GM18909 (cell line): ENCODE data around the gene SLC5A1.

Experiments
- ATAC-seq: cut with Tn5 transposase; IDR thresholded peaks from one replicate; pipeline ENCODE4 v1.9.1; 2021; ENCODE audit warnings: mild to moderate bottlenecking; ENCODE audit not compliant: unreplicated experiment, poor library complexity

Gene SLC5A1

DNA sequence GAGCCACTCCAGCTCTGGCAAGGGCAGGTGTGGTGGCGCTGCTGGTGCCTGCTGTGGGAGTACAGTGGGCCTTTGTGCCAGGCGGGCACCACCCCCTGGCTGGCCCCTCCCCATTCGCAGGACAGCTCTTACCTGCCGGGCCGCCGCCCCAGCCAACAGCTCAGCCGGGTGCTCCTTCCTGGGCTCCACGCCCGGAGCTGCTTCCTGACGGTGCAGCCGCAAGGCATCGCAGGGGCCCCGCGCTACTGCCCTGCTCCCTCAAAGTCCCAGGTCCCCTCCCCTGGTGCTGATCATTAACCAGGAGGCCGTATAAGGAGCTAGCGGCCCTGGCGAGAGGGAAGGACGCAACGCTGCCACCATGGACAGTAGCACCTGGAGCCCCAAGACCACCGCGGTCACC is at the start of gene SLC5A1:
Gene SLC5A1 (plus strand): TSS at position 338 of the 400 bp plus-strand sequence. CDS start 21 bp downstream, at position 359.
- no peak for ATAC-seq

DNA sequence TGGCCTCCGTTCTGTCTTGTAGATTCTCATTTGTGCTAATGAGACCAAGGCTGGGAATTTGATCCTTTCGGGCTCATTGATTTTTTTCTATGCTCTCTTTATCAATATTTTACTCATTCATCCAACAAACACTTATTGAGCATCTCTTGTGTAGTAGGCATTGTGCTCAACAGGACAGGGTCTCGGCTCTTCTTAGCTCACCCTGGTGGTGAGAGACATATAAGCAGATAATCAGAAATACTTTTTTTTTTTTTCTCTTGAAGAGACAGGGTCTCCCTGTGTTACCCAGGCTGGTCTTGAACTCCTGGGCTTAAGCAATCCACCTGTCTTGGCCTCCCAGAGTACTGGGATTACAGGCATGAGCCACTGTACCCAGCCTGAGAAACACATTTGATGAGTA is 48.0 kb upstream of the SLC5A1 start:
- ATAC-seq: no peak

DNA sequence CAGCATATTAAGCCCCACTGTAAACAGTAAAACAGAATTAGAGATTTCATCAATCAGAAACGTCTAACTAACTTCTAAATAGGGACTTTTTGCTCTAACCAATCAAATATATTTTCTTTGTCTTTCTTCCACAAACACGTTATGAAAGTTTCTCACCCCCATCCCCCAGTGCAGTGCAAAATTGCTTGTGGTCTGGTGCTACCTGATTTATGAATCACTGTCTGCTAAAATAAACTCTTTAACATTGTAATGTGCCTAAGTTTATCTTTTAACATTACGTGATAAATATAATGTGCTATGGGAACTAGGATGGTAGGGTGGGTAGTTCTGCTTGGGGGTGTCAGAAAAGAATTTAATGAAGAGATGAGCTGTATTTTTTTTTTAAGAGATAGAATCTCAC is 47.3 kb upstream of the SLC5A1 start:
- ATAC-seq: no peak

DNA sequence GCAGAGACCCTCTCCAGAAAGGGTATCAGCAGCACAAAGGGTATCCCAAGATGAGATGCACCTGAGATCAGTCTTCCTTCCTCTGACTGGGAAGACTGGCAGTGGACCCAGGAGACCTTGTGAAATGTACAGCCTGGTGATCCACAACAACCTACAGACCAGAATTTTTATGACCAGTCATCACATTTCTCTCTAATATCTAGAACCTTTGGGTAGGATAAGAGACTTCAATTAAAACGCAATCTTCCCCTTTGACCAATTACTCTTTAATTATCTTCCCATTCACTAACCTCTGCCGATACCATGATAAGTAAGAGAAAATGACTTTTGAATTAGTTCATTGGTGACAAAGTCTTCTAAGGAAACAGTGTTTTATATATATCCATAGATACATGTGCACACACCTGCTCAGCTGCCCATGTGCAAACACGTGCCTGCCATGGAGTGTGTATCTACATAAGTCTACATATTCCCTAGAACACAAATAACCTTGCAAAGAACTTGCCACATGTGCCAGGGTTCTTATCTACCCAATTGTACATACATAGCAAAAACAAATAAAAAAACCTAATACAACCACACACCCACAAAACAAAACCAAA is 44.2 kb upstream of the SLC5A1 start:
- no peak for ATAC-seq

DNA sequence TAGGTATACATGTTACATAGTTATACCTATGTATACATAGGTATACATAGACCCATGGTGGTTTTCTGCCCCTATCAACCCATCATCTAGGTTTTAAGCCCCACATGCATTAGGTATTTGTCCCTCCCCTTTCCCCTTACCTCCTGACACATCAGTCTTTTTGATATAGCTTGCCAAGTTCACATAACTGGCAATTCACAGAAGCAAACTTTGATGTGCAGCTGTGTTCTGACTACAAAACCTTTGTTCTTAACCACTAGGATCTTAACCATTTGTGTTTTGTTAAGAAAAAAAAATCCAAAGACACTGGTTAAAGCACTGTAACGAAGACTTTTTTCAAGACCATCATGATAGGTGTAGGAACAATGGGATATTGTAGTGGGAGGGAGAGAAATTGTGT is 42.9 kb upstream of the SLC5A1 start:
- ATAC-seq: no peak

DNA sequence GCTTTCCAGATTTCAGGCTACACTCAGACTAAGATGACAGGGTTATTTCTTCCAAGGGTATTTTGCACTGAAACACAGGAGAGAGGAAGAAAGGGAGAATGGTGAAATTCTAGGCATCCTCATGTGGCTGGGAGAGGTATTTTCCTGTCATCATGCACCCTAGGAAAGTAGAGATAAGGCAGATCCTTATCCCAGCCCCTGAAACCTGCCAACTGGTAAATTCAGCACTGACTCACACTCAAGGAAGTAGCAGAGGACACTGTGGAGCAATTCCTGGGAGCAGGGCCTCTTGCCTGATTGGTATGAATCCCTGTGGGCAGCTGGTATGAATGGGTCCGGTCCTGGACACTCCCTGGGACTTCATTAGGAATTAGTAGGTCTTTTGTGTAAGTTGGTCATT is 37.6 kb upstream of the SLC5A1 start:
- no peak for ATAC-seq

DNA sequence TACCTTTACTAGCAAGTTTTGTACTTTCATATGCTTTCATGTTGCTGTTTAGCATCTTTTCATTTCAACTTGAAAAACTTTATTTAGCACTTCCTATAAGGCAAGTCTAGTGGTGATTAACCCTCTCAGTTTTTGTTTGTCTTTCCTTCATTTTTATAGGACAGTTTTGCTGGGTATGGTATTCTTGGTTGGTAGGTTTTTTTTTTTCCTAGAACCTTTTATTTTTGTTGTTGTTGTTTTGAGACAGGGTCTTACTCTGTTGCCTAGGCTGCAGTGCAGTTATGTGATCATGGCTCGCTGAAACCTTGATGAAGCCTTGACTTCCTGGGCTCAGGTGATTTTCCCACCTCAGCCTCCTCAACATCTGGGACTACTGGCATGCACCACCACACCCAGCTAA is 29.9 kb upstream of the SLC5A1 start:
- ATAC-seq: no peak

DNA sequence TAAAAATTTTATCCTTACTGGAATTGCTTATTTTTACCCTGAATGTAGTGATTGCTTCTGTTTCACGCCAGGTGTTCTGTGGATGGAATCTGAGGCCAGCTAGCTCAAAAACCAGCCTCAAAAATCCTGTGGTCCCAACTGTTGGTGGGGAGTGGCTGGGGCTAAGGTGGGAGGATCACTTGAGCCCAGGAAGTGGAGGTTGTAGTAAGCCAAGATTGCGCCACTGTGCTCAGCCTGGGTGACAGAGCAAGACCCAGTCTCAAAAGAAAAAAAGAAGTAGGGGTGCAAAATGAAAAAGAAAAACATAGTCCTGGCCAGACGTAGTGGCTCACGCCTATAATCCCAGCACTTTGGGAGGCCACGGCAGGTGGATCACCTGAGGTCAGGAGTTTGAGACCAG is 27.0 kb upstream of the SLC5A1 start:
- ATAC-seq: no peak

DNA sequence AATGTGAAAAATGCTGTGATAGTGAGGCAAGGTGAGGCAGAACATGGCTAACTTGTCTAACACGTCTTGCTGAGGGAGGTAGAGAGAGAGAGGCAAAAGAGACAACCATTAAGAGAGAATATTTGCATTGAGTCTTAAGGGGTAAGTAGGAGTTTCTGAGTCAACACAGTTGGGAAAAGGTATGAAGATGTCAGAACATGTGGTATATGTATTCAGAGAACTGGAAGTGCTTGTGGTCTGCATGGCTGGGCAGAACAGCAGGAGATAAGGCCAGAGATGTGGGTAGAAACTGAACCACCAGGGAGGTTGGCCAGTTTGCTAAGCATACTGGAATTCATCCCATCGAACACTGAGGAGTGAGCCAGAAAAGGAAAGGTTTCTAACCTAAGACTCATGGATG is 25.0 kb upstream of the SLC5A1 start:
- no peak for ATAC-seq

DNA sequence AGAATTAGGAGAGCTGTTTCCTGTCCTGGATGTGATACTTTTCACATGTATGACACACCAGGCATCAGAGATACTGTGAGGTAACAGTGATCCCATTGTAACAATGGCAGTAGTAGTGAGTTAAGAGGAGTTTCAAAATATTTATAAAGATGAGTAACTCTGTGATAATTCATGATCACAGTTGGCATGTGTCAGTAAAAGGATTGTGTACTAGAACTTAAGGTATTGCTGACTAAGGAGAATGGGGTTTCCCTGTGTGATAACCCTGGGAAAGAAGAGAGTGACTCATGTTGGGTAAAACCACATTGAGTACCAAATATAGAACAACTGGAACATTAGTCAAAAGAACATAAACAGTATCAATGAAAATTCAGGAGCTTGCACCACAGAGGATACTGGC is 22.9 kb upstream of the SLC5A1 start:
- ATAC-seq: no peak

DNA sequence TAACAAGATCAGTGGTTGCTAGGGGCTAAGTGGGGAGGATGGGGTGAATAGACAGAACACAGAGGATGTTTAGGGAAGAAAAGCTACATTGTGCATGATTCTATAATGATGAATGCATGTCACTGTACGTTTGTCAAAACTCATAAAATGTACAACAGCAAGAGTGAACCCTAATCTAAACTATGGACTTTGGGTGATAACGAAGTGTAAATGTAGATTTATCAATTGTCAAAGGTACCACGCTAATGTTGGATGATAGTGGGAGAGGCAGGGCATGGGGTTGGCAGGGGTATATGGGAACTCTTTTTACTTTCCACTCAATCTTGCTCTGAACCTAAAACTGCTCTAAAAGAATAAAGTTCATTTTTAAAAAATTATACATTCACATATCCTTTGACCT is 21.3 kb upstream of the SLC5A1 start:
- ATAC-seq: no peak

DNA sequence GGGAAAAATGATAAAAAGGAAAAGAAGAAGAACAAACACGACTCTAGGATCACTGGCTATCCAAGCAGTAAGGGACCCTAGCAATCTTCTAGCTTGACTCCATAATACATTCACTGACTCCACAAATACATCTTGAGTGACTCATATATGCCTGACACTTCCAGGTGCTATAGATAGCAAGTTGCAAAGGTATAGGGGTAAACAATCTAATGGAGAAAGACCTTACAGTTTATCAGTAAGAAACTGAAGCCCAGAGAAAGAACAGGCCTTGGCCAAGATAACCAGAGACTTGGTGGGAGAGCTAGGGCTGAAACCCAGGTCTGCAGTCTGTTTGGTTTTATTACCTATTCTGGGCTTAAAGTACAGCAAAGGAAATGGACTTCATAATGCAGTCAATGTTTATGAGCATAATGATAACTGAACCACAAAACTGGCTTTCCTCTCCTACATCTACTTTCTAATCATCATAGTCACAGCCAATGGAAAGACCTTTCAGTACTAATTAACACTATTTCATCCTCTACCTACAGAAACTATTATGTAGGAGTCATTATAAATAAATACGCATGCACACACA is 19.7 kb upstream of the SLC5A1 start:
- no peak for ATAC-seq

DNA sequence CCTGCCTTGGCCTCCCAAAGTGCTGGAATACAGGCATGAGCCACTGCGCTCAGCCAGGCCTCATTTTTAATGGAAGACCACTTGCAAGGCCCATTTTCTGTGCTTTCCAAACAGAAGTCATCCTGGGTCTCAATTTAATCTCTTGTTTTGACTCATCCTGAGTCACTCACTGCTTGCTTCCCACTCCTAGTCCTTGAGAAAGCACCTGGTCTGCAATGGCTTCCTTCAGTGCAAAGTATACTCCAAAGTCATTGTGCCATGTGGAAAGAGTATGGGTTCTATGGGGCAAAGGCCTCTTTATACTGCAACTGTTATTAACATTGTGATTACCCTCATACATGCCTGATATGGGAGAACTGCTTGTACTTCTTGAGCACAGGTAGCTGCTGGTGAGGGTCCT is 18.3 kb upstream of the SLC5A1 start:
- no peak for ATAC-seq

DNA sequence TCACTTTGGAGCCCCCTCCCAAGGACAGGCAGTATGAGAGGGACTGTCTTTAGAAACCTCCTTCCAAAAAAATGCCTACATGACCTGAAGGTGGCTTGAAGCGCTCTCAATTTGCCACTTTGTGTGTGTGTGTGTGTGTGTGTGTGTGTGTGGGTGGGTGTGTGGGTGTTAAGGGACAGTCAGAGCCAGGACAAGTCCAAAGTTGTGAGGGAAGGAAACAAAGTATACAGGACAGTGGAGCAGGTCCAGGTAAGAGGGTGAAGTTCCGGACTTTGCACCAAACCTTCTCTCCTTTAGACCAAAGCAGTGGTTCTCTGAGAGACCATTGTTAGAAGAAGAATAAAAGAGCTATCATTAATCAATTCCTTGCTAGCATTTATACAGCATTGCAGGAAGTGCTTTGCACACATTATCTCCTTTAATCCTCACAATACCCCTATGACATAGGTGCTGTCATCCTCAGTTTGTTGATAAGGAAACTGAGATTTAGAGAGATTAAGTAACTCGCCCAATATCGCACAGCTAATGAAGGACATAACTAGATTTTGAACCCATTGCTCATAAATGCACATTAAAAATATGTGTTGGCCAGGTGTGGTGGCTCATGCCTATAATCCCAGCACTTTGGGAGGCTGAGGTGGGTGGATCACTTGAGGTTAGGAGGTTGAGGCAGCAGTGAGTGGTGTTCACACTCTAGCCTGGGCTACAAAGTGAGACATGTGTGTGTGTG is 12.4 kb upstream of the SLC5A1 start:
- no peak for ATAC-seq

DNA sequence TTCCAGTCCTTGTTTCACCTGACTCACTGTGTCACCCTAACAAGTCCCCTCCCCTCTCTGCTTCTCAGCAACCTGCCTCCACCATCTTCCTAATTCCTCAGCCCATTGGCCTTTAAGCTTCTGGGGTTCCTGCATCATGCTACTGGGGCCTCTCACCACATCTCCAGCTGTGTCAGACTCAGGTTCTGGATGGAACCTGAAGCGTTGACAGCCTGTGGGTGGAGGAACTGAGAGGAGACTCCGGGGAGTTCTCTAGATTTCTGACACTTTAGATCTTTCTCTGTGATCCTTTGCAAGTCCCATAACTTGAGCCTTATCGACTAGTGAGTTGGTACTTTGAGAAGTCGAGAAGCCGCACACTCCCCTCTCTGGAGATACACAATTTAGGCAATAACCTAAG is 11.6 kb upstream of the SLC5A1 start:
- ATAC-seq: no peak

DNA sequence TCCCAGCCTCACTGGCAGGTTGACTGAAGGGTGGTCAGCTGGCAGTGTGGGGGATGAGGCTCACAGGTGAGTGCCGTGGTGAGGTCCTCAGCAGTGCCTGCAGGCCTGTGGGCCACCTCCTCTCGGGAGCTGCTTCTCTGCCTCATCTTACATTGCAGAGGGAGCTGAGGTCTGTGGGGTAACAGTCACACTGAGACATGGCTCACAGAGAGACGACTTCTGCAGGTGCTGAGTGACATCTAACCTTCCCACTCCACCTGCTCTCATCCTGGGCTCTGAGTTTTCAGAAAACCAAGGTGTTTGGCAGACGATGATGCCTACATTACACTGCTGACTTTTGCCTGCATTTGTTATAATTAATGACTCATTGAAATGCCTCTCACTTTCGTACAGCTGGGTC is 8.8 kb upstream of the SLC5A1 start:
- no peak for ATAC-seq

DNA sequence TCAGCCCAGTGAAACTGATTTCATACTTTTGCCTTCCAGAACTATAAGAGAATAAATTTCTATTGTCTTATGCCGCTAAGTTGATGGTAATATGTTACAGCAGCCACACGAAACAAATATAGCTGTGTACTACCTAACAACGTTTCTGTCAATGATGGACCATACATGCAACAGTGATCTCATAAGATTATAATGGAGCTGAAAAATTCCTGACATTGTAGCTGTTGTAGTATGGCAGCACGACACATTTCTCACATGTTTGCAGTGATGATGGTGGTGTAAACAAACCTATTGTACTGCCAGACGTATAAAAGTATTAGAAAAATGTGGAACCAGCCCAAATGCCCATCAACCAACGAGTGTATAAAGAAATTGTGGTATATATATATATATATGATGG is 5.8 kb upstream of the SLC5A1 start:
- no peak for ATAC-seq

DNA sequence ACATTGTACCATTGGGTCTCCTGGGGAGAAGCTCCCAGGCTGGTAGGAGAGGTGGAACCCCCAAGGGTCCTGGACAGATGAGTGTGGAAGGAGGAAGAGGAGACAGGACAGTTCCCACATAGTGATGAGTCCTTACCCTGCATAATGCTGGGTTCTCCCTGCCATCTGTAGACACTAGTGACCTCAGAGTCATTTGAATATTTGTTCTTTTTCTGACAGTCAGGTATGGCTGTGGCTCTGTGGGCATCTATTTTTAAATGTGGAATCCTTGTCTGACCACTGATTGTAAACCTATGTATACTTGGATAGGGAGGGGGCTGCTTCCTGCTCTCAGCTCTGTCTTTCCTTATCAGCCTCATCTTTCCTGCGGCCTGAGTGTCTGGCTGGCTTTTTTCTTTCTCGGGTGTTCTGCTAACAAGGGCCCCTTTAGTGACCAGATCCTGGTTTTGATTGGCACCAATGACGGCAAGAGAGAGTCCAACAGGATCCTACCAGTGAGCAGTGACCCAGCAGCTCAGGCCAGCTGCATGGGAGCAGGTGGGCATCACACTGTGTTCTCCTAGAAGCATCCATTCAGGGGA is 2.6 kb upstream of the SLC5A1 start:
- no peak for ATAC-seq

DNA sequence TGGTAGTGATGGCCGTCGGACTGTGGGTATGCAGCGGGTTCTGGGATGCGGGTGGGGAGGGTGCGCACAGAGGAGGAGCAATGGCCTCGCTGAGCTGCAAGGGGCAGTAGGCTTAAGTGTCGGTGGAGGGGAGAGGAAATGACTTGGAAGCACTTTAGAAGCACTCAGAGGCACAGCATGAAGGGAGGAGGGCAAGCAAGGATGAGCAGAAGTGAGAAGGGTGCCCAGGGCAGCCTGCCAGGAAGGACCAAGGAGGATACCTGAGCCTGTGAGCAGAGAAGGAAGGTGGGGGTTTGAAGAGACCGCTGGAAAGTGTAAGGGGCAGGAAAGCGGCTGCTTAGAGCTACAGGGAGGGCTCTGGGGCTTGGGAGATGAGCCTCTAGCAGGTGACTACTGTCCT is 330 bp downstream of the SLC5A1 start:
- ATAC-seq: no peak

DNA sequence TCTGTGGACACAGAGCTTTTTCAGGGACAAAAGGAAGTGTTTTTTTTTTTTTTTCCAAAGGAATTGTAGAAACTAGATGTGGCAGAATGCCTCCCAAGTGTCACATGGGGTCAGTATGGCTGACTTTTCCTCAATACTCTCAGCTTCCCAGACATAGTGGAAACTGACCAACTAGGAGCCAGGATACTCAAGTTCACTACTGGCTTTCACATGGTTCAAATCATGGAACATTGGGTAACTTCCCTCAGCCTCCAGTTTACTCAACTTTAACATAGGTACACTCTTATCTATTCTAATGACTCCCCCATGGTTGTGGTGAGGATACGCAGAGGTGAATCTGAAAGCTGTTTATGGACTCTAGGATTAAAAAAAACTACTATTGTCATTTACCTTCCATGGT is 1.4 kb downstream of the SLC5A1 start:
- ATAC-seq: no peak

DNA sequence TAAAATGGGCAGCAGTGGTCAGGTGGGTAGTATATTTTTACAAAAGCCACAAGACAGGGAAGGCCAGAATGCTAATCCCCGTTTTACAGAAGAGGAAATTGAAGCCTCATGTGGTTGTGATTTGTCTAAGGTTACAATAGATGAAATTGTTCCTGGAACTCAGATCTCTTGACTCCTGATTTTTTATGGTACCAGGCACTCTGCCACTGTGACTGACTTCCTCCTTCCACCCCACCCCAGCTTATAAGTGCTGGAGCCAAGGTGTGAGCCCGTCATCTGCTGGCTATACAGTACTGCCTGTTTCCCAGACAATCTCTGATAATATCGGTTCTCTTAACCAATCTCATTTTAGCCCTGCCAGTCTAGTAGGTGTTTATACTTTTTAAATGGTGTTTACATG is 1.9 kb downstream of the SLC5A1 start:
- ATAC-seq: no peak

DNA sequence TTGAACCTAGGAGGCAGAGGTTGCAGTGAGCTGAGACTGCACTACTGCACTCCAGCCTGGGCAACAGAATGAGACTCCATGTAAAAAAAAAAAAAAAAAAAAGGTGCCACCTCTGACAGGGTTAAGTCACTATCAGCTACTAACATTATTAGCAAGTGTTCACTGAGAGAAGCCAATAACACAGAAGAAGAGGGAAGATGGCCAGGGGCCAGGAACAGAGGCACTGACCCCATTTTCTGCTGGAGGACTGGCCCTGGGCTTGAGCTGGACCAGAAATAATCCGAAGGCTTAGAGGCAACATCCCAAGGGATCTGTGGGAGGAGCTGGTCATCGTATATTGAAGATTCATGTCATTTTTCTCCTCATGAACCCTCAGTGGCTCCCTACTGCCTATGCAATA is 5.0 kb downstream of the SLC5A1 start:
- no peak for ATAC-seq
